HG03175 (cell line): ENCODE measurements around the gene ZFYVE19.

Experiments
- ATAC-seq: cut with Tn5 transposase; IDR thresholded peaks from one replicate; pipeline ENCODE4 v1.9.1; 2021; ENCODE audit warnings: mild to moderate bottlenecking, moderate library complexity; ENCODE audit not compliant: unreplicated experiment

ZFYVE19 gene

DNA sequence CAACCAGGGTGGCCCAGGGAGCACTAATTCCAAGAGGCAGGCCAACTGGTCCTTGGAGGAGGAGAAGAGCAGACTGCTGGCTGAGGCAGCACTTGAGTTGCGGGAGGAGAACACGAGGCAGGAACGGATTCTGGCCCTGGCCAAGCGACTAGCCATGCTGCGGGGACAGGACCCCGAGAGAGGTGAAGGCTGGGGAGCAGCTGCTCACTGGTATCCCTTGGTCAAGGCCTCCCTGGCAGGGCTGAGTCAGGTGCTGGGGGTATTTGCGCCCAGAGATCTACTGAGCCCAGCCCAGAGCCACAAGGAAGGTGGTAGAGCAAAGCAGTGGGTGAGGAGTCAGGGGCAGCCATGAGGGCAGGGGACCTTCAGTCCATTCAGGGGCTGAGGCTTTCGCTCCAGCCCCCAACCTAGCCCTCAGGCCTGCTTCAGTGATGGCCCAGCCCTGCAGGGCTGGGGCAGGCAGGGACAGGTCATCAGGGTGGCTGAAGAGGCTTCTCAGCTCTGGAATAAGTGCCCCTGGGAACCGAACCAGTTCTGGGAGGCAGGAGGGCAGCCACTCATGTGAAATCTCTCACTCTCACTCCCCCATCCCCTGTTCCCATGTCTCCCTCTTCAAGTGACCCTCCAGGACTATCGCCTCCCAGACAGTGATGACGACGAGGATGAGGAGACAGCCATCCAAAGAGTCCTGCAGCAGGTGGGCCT is 6.0 kb downstream of the ZFYVE19 start:
- no peak for ATAC-seq

- ATAC-seq = no peak
These were observed 8.3 kb downstream of the ZFYVE19 start for GRCh38 chr15:40815042-40815698.

DNA sequence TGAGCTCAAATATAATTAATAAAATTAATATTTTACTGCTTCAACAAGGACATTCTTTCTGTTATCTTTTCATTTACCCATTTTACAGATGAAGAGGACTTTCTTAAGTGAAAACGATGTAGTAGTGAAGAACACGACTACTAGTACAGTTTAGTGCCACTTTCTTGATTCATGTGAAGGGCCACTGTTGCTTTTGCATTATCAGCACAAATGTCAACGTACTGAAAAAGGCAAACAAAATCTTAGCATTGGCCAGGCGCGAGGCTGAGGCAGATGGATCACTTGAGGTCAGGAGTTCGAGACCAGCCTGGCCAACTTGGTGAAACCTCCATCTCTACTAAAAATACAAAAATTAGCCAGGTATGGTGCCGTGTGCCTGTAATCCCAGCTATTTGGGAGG is 12.2 kb downstream of the ZFYVE19 start:
- ATAC-seq = no peak

GRCh38 chr15:40821195-40821594 is 14.3 kb downstream of the ZFYVE19 start:
- ATAC-seq = no peak

GRCh38 chr15:40823572-40824343 is 16.9 kb downstream of the ZFYVE19 start:
- no peak for ATAC-seq

DNA sequence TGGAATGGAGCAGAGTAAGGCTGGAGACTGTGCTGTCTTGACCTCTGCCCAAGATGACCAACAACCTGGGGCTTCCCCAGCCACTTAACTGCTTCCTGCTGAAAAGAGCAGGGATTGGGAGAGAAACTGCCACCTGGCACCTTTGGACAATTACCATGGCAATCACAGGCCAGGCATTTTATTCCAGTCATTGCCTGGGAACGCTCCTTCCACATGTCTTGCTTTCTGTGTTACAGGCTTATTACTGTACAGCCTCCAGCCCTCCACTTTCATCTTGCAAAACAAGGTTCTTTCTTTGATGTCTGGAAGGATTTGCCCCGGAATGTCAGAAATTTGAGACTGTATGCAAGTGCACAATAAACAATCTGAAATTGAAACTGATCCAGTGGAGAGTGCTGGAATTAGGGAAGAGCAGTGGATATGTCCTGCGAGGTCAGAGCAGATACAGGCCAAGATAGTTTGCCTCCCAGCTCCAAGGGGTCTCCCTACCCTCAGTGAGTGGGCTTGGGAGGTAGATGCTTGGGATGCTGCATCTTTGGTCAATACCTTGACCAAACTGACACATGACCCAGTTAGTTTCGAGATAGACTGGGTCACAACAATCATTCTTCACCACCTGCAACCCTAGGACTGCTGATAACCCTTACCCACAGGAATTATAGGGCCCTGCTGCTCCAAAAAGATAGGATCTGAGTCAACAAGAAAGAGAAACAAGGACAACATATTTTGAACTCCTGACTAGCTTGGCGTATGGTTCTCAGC is 19.0 kb downstream of the ZFYVE19 start:
- no peak for ATAC-seq

GRCh38 chr15:40826423-40827075 is 19.7 kb downstream of the ZFYVE19 start:
- no peak for ATAC-seq

- no peak for ATAC-seq
These were observed 21.7 kb downstream of the ZFYVE19 start, which contains the start of gene PPP1R14D for GRCh38 chr15:40828447-40829036. TSS of gene PPP1R14D (minus strand) at chr15:40828708. CDS start at chr15:40828641, 67 bp downstream.

DNA sequence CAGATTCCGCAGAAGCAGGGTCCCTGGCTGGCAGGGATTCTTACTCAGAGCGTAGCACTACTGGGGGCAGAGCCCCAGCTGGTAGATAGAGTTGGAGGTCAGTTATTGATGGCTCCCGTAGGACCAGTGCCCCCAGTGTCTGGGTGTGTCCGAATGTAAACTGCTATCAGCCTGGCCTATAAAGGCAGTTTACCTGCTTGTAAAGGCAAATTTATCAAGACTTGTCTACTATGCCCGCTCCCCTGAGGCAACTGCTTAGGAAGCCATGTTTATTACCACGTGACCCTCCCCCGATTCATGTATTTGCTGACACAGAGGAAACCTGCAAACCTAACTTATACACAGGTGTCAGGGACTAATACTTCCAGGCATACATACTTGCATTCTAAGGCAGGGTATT is 22.2 kb downstream of the ZFYVE19 start:
- ATAC-seq = no peak

GRCh38 chr15:40830884-40831283 is 24.0 kb downstream of the ZFYVE19 start:
- ATAC-seq = no peak

GRCh38 chr15:40831861-40832260 is 25.0 kb downstream of the ZFYVE19 start:
- no peak for ATAC-seq

- ATAC-seq = no peak
These were observed 26.0 kb downstream of the ZFYVE19 start for GRCh38 chr15:40832903-40833302.

DNA sequence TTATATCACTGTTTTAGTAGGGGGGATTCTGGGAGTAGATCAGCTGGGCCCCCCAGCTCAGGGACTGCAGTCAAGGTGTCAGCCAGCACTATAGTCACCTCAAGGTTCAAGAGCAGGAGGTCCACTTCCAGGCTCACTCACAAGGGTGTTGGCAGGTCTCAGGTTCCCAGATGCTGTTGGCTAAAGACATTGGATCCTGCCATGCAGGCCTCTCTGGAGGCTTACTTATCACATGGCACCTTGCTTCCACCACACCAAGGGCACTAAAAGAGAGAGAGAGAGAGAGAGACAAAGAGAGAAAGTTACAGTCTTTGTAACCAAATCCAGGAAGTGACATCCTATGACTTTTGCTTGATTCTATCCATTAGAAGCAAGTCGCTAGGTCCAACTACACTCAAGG is 29.1 kb downstream of the ZFYVE19 start:
- ATAC-seq = no peak

DNA sequence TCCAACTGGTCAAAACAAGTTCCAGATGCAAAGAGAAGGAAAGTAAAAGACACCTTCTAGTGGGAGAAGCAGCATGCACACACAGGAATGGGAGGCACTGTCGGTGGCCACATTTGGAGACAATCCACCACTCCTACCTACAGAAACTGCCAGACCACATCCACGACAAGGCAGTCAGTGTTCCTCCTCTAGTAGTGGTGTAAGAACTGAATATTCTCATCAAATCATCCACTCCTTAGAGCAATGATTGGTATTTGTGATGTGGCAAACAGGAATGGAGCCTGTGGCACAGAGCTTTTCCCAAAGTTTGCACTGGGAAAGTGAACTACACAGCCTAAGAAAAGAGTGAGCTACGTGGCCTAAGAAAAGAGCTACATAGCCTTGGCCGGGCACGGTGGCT is 31.9 kb downstream of the ZFYVE19 start:
- ATAC-seq = no peak

DNA sequence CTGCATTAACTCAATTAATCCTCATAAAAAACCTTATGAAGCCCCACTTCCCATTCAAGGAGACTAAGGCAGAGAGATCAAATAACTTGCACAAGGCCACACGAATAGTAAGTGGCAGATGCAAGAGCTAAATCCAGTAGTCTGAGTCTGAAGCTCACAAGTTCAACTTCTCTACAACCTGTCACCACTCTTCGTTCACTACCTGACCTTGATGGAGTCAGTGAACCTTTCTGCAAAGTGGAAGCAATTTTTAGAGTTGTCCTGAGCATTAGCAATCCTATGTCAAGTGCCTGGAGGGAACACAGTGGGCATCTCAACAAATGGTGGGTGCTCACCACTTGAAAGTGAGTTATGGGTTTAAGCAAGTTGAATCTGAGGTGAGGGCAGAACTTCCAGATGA is 34.9 kb downstream of the ZFYVE19 start:
- no peak for ATAC-seq

- ATAC-seq = no peak
These were observed 36.5 kb downstream of the ZFYVE19 start for GRCh38 chr15:40843261-40843884.

DNA sequence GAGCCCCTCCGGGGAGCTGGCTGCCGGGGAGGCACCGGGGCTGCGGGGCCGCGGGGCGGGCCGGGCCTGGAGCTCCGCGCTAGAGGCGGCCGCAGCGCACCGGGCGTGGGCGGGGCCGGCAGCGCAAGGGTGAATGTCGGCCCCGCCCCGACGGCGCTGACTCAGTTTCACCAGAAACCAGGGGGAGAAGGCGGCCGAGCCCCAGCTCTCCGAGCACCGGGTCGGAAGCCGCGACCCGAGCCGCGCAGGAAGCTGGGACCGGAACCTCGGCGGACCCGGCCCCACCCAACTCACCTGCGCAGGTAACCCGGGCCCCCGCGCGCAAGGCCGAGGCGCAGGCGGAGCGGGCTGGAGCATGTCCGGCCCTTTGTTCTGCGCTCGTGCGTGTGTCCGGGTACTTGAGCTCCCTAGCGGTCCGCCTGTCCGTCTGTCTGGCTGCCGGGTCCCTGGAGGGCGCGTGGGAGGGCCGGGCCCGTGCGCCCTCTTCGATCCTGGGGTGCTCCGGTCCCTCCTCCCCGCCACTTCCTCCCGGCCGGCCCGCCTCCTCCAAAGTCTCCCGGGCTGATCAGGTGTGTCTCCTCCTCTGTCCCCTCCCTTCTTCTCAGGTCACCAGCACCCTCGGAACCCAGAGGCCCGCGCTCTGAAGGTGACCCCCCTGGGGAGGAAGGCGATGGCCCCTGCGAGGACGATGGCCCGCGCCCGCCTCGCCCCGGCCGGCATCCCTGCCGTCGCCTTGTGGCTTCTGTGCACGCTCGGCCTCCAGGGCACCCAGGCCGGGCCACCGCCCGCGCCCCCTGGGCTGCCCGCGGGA is 37.2 kb downstream of the ZFYVE19 start, which contains the start of gene SPINT1:
TSS of gene SPINT1 (plus strand) at position 164 of the 811 bp plus-strand sequence. CDS start at position 671, 507 bp downstream.
- peak; percentile 32 for ATAC-seq

GRCh38 chr15:40844696-40845030 is 37.8 kb downstream of the ZFYVE19 start:
- peak; percentile 22 for ATAC-seq

GRCh38 chr15:40845036-40845435 is 38.1 kb downstream of the ZFYVE19 start:
- no peak for ATAC-seq
